Adrenal gland (tissue), 5 donors: Measurements from ENCODE around the gene RFLNA.

Experiments used
- CTCF ChIP-seq, 6 experiments: fragments of 450-650 bp in 4 of 6; fragments of 200-600 bp in 2 of 6; sonication (generic) in 1 of 6; IDR thresholded peaks; 1 replicate in 5 of 6; 2 replicates in 1 of 6; pipeline versions ENCODE4 v1.5.1 to v1.8.0; 2016 to 2021; ENCODE audit warnings: antibody characterized with exemption in 6 of 6, mild to moderate bottlenecking in 2 of 6, moderate library complexity in 1 of 6
- POLR2A ChIP-seq, 2 donors: fragments of 450-650 bp; IDR thresholded peaks; one replicate each; pipeline ENCODE4 v1.6.1; 2017; ENCODE audit warnings: antibody characterized with exemption in 2 of 2, mild to moderate bottlenecking in 2 of 2, moderate library complexity in 1 of 2
- donor health status: DM: no; HTN: no; CAD: no.

GRCh38 chr12:124352839-124353238 is 57.9 kb downstream of the RFLNA start:
- TF ChIP-seq CTCF (IDR thresholded peaks at IDR 0.05) (no peak), POLR2A (IDR thresholded peaks at IDR 0.05) (no peak)
